HG02870 (cell line): ENCODE results near the gene NAGS.
"Not testable (repeated sequence)": the region's sequence is repeated elsewhere in the genome, so short reads cannot be mapped to it uniquely, and the experiment has no call there.

Experiments
- ATAC-seq: cut with Tn5 transposase; IDR thresholded peaks from one replicate; pipeline ENCODE4 v1.9.1; 2021; ENCODE audit warnings: mild to moderate bottlenecking, moderate library complexity; ENCODE audit not compliant: unreplicated experiment

The NAGS gene

GRCh38 chr17:44006272-44006597 is 1.8 kb downstream of the NAGS start:
- ATAC-seq = no peak

GRCh38 chr17:44006598-44007345 is 2.4 kb downstream of the NAGS start:
- ATAC-seq = peak; percentile 61

- ATAC-seq = no peak
Observed at GRCh38 chr17:44007346-44008204, 3.2 kb downstream of the NAGS start.

- ATAC-seq = no peak
Observed at GRCh38 chr17:44008205-44008909, 3.9 kb downstream of the NAGS start.

- no peak for ATAC-seq
Observed at GRCh38 chr17:44010966-44011647, 6.7 kb downstream of the NAGS start.

- ATAC-seq = no peak
Observed at GRCh38 chr17:44011876-44012275, 7.5 kb downstream of the NAGS start.

- ATAC-seq = no peak
Observed at GRCh38 chr17:44012391-44012790, 8.0 kb downstream of the NAGS start.

- no peak for ATAC-seq
Observed at GRCh38 chr17:44012874-44013273, 8.5 kb downstream of the NAGS start.

GRCh38 chr17:44014133-44014436 is 9.7 kb downstream of the NAGS start:
- no peak for ATAC-seq

- peak; percentile 87 for ATAC-seq
Observed at GRCh38 chr17:44014437-44015172, 10.2 kb downstream of the NAGS start, which contains the start of gene TMEM101. TMEM101 (minus strand) TSS chr17:44014963; CDS start chr17:44014952, 11 bp downstream.

GRCh38 chr17:44021227-44021626 is 16.8 kb downstream of the NAGS start:
- ATAC-seq = not testable (repeated sequence)

- ATAC-seq = no peak
Observed at GRCh38 chr17:44022246-44022645, 17.8 kb downstream of the NAGS start.

GRCh38 chr17:44023545-44024270 is 19.3 kb downstream of the NAGS start:
- ATAC-seq = no peak

- ATAC-seq = no peak
Observed at GRCh38 chr17:44024271-44024663, 19.8 kb downstream of the NAGS start.

GRCh38 chr17:44024853-44025252 is 20.4 kb downstream of the NAGS start:
- no peak for ATAC-seq

GRCh38 chr17:44029736-44030135 is 25.3 kb downstream of the NAGS start:
- no peak for ATAC-seq

- no peak for ATAC-seq
Observed at GRCh38 chr17:44030482-44030881, 26.1 kb downstream of the NAGS start.

- no peak for ATAC-seq
Observed at GRCh38 chr17:44033861-44034408, 29.5 kb downstream of the NAGS start.

- ATAC-seq = not testable (repeated sequence)
Observed at GRCh38 chr17:44034688-44035087, 30.3 kb downstream of the NAGS start.
